ENCODE measurements around the gene SLC30A5. TPM values are rescaled to one million over a fixed set of nuclear protein-coding genes. Genes with fewer than 3 reads are reported as not detected.

The SLC30A5 gene
- total RNA-seq, 1 donor from 2014 or later, result 37.3 TPM

DNA sequence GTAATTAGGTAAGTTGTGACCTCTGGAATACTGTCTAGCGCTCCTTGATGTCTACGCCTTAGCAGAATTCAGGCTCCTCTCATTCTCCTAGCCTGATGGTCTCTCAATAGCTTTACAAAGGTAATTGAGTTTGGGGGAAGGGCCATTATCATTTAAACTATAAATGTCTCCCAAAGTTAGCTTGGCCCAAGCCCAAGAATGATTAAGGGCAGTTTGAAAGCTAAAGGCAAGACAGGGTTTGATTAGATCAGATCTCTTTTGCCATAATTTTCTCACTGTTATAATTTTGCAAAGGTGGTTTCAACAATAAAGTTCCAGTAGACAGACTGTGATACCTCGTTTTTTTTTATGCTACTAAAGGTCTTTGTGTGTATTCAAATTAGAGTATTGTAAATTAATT, 3.7 kb upstream of the SLC30A5 start:
- H3K36me3 Mint-ChIP-seq (ENCODE audit: low read depth), result no peaks in the 10 kb centered on the region

DNA sequence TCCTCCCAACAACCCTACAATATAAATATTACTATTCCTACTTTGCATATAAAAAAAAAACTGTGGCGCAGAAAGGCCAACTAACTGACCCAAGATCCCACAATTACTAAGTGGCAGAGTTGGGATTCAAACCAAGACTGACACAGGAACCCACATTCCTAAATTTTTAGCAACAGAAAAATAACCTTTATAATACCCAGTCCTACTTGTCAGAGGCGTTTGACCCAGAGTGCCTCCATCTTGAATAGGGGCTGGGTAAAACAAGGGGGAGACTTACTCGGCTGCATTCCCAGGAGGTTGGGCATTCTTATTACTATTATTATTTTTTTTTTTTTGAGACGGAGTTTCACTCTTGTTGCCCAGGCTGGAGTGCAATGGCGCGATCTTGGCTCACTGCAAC, 2.0 kb upstream of the SLC30A5 start:
- no peak for DNase-seq (ENCODE audit: low read depth, low spot score)
- TF ChIP-seq, protein P1, sequence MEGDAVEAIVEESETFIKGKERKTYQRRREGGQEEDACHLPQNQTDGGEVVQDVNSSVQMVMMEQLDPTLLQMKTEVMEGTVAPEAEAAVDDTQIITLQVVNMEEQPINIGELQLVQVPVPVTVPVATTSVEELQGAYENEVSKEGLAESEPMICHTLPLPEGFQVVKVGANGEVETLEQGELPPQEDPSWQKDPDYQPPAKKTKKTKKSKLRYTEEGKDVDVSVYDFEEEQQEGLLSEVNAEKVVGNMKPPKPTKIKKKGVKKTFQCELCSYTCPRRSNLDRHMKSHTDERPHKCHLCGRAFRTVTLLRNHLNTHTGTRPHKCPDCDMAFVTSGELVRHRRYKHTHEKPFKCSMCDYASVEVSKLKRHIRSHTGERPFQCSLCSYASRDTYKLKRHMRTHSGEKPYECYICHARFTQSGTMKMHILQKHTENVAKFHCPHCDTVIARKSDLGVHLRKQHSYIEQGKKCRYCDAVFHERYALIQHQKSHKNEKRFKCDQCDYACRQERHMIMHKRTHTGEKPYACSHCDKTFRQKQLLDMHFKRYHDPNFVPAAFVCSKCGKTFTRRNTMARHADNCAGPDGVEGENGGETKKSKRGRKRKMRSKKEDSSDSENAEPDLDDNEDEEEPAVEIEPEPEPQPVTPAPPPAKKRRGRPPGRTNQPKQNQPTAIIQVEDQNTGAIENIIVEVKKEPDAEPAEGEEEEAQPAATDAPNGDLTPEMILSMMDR (conservative IDR thresholded peaks at IDR 0.05), result no peak
- no peaks in the 10 kb centered on the region for H3K27me3 Mint-ChIP-seq (ENCODE audit: low read depth)
- peak overlapping the region; percentile 59 for H3K4me3 Mint-ChIP-seq
- H3K36me3 Mint-ChIP-seq (ENCODE audit: low read depth), result no peaks in the 10 kb centered on the region
- H3K27ac Mint-ChIP-seq (ENCODE audit: unreplicated experiment), result no peak overlapping the region
- H3K9me3 Mint-ChIP-seq, result no peaks in the 10 kb centered on the region
- peaks cover 21% of the 10 kb centered on the region for H3K4me1 Mint-ChIP-seq

More for the DNA sequence above, 3.7 kb upstream of the SLC30A5 start:
- DNase-seq (ENCODE audit: low read depth, low spot score), result no peak
- Mint-ChIP-seq H3K9me3 (no peaks in the 10 kb centered on the region), H3K4me3 (no peak overlapping the region), H3K4me1 (peaks cover 17% of the 10 kb centered on the region), H3K27ac (ENCODE audit: unreplicated experiment) (no peak overlapping the region), H3K27me3 (ENCODE audit: low read depth) (no peaks in the 10 kb centered on the region)
- TF ChIP-seq, protein P1 (conservative IDR thresholded peaks at IDR 0.05), result no peak

DNA sequence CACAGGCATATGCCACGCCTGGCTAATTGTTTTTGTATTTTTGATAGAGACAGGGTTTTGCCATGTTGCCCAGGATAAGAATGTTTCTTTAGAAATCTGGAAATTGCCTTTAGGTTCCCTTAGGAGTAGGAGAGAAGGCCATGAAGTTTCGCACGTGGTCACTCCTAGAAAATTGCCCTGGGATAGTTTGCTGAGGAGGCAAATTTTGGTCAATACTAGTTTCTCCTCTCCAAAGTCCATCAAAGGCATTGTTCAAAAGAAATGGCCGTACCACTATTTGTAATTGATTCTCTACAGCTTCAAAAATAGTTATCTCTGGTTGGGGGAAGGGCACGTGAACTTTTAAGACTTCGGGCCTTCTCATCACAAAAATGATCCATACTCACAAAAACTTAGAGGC, 845 bp upstream of the SLC30A5 start:
- H3K4me1 Mint-ChIP-seq, result peaks cover 21% of the 10 kb centered on the region
- peak overlapping the region; percentile 96 for H3K4me3 Mint-ChIP-seq
- TF ChIP-seq, protein P1 (conservative IDR thresholded peaks at IDR 0.05), result no peak
- no peaks in the 10 kb centered on the region for H3K27me3 Mint-ChIP-seq (ENCODE audit: low read depth)
- DNase-seq (ENCODE audit: low read depth, low spot score), result no peak
- H3K9me3 Mint-ChIP-seq, result no peaks in the 10 kb centered on the region
- H3K27ac Mint-ChIP-seq (ENCODE audit: unreplicated experiment), result peak overlapping the region; percentile 57
- H3K36me3 Mint-ChIP-seq (ENCODE audit: low read depth), result peaks cover 2% of the 10 kb centered on the region

DNA sequence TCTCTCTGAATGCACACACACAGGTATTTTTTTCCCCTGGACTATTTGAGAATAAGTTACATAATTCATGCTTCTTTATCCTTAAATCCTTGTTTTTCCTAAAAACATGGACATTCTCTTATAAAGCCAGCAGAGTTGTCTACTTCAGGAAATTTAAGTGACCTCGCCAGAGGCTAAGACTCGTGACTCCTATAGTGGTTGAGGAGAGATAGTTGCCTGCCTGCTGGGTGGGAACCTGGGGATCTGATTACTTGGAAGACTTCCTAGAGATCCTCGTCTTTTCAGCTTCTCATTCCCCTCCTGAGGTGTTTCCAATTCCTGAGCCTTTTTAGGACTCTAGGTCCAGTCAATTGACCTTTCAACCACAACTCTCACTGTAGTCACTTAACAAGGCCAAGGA, 5.5 kb downstream of the SLC30A5 start:
- peaks cover 2% of the 10 kb centered on the region for H3K36me3 Mint-ChIP-seq (ENCODE audit: low read depth)
- no peaks in the 10 kb centered on the region for H3K27me3 Mint-ChIP-seq (ENCODE audit: low read depth)
- no peak overlapping the region for H3K27ac Mint-ChIP-seq (ENCODE audit: unreplicated experiment)
- DNase-seq (ENCODE audit: low read depth, low spot score), result no peak
- peaks cover 23% of the 10 kb centered on the region for H3K4me1 Mint-ChIP-seq
- no peak overlapping the region for H3K4me3 Mint-ChIP-seq
- TF ChIP-seq, protein P1 (conservative IDR thresholded peaks at IDR 0.05), result no peak
- no peaks in the 10 kb centered on the region for H3K9me3 Mint-ChIP-seq

DNA sequence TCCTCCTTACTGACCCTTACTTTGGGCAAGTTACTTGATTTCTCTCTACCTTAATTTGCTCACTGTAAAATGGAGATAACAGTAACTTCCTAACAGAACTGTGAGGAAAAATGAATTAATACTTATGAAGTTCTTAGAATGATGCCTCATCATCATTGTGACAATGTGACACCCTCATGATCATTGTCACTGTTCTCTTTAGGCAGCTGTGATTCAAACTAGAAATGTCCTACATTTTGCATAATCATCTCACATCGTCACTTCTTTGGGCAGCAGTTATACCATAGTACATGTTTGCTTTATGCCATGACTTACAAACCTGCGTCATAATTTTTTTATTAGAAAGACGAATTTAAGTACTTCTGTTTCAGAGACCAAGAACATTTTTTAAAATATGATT, 9.7 kb downstream of the SLC30A5 start:
- Mint-ChIP-seq H3K9me3 (no peaks in the 10 kb centered on the region), H3K4me1 (peaks cover 9% of the 10 kb centered on the region), H3K36me3 (ENCODE audit: low read depth) (peaks cover 14% of the 10 kb centered on the region), H3K4me3 (no peak overlapping the region), H3K27ac (ENCODE audit: unreplicated experiment) (no peak overlapping the region), H3K27me3 (ENCODE audit: low read depth) (no peaks in the 10 kb centered on the region)
- no peak for DNase-seq (ENCODE audit: low read depth, low spot score)
- TF ChIP-seq, protein P1 (conservative IDR thresholded peaks at IDR 0.05), result no peak
